GM18520 (cell line): ENCODE data around the gene CCNY.

Experiments
- ATAC-seq: cut with Tn5 transposase; IDR thresholded peaks from one replicate; pipeline ENCODE4 v1.9.1; 2021; ENCODE audit not compliant: unreplicated experiment

Gene CCNY

GRCh38 chr10:35575640-35576039, 239.3 kb downstream of the CCNY start:
- no peak for ATAC-seq

GRCh38 chr10:35576730-35577129, 240.4 kb downstream of the CCNY start:
- ATAC-seq, result no peak

- ATAC-seq, result no peak
Measured at GRCh38 chr10:35577926-35578617, 241.8 kb downstream of the CCNY start.

GRCh38 chr10:35578618-35578956, 242.3 kb downstream of the CCNY start:
- no peak for ATAC-seq

- ATAC-seq, result no peak
Measured at GRCh38 chr10:35579116-35579515, 242.8 kb downstream of the CCNY start.

GRCh38 chr10:35579726-35580422, 243.6 kb downstream of the CCNY start:
- no peak for ATAC-seq

GRCh38 chr10:35580423-35580770, 244.1 kb downstream of the CCNY start:
- no peak for ATAC-seq

GRCh38 chr10:35581655-35582054, 245.3 kb downstream of the CCNY start:
- no peak for ATAC-seq

- no peak for ATAC-seq
Measured at GRCh38 chr10:35584946-35585345, 248.6 kb downstream of the CCNY start.

- ATAC-seq, result no peak
Measured at GRCh38 chr10:35585356-35585755, 249.0 kb downstream of the CCNY start.

GRCh38 chr10:35585903-35586535, 249.7 kb downstream of the CCNY start:
- ATAC-seq, result no peak

GRCh38 chr10:35588836-35589235, 252.5 kb downstream of the CCNY start:
- ATAC-seq, result no peak

GRCh38 chr10:35592441-35592840, 256.1 kb downstream of the CCNY start:
- no peak for ATAC-seq

- ATAC-seq, result no peak
Measured at GRCh38 chr10:35594115-35595079, 258.1 kb downstream of the CCNY start.

GRCh38 chr10:35595106-35595505, 258.8 kb downstream of the CCNY start:
- ATAC-seq, result no peak

- no peak for ATAC-seq
Measured at GRCh38 chr10:35598379-35598778, 262.1 kb downstream of the CCNY start.

- no peak for ATAC-seq
Measured at GRCh38 chr10:35600193-35600592, 263.9 kb downstream of the CCNY start.

- no peak for ATAC-seq
Measured at GRCh38 chr10:35605191-35605590, 268.9 kb downstream of the CCNY start, which contains the start of gene GJD4. Gene GJD4, plus strand, starts transcription at chr10:35605341. Its CDS starts 227 bp downstream, at chr10:35605568.

- ATAC-seq, result no peak
Measured at GRCh38 chr10:35606430-35606829, 270.1 kb downstream of the CCNY start.

- no peak for ATAC-seq
Measured at GRCh38 chr10:35607475-35608327, 271.4 kb downstream of the CCNY start.
